ENCODE measurements around the gene GTF3C6. TPM values are rescaled to one million over a fixed set of nuclear protein-coding genes. Genes with fewer than 3 reads are reported as not detected.

GTF3C6 gene
- total and polyA plus RNA-seq, 2 of the 13 experiments (the other 11 are each of a cell fraction or from before 2014, with no cell fraction given): 21.6 to 160 TPM

- TF ChIP-seq TCF12 (IDR thresholded peaks at IDR 0.05): no peak
- no peak for TF ChIP-seq TCF12 (CRISPR knock-in tag; IDR thresholded peaks at IDR 0.05)
- peak in 1 of 2 experiments; percentile 77; a peak in 2 of 4 replicates for TF ChIP-seq EP300 (IDR thresholded peaks at IDR 0.05; ENCODE audit: low read depth in 2 of 2, low read length in 2 of 2)
- peak; percentile 63; the same call in 1 of the 2 replicates for TF ChIP-seq EP300 (CRISPR knock-in tag; IDR thresholded peaks at IDR 0.05; ENCODE audit: borderline replicate concordance)
- TF ChIP-seq ZFP90 (CRISPR knock-in tag; IDR thresholded peaks at IDR 0.05; ENCODE audit: borderline replicate concordance): no peak
- TF ChIP-seq GATA4 (IDR thresholded peaks at IDR 0.05; ENCODE audit: borderline replicate concordance, low read depth): peak; percentile 36; the same call in 1 of the 2 replicates
- TF ChIP-seq RBFOX2 (IDR thresholded peaks at IDR 0.05; ENCODE audit: low read depth, low read length): no peak
- peak; percentile 66 for TF ChIP-seq ZNF331 (CRISPR knock-in tag; IDR thresholded peaks at IDR 0.05)
- no peak for TF ChIP-seq SNAPC2 (CRISPR knock-in tag; IDR thresholded peaks at IDR 0.05)
- no peak for TF ChIP-seq SETDB1 (CRISPR knock-in tag; IDR thresholded peaks at IDR 0.05; ENCODE audit: borderline replicate concordance)
- TF ChIP-seq ZC3H4 (CRISPR knock-in tag; IDR thresholded peaks at IDR 0.05; ENCODE audit: borderline replicate concordance): no peak
- 0 out of 2 replicates have a peak, but pooled peaks have one; percentile 9 for TF ChIP-seq FOSL1 (CRISPR knock-in tag; IDR thresholded peaks at IDR 0.05; ENCODE audit: borderline replicate concordance)
- TF ChIP-seq ZNF253 (CRISPR knock-in tag; IDR thresholded peaks at IDR 0.05; ENCODE audit: borderline replicate concordance): no peak
- TF ChIP-seq MIER2 (CRISPR knock-in tag; IDR thresholded peaks at IDR 0.05): 0 out of 2 replicates have a peak, but pooled peaks have one; percentile 25
- peak; percentile 51; the same call in 1 of the 2 replicates for TF ChIP-seq SKIL (CRISPR knock-in tag; IDR thresholded peaks at IDR 0.05; ENCODE audit: borderline replicate concordance)
- peak; percentile 65 for TF ChIP-seq KAT8 (CRISPR knock-in tag; IDR thresholded peaks at IDR 0.05)
Observed at GRCh38 chr6:110951986-110952794, 6.3 kb upstream of the GTF3C6 start (continued).
